GM19438 (cell line): ENCODE results near the gene PPP6R1.

Experiments
- ATAC-seq: cut with Tn5 transposase; IDR thresholded peaks from one replicate; pipeline ENCODE4 v1.9.1; 2021; ENCODE audit warnings: low read depth; ENCODE audit not compliant: unreplicated experiment

Gene PPP6R1

GRCh38 chr19:55261671-55262126 is 2.9 kb upstream of the PPP6R1 start:
- no peak for ATAC-seq

GRCh38 chr19:55259540-55260210 is 858 bp upstream of the PPP6R1 start:
- ATAC-seq: no peak

- ATAC-seq: no peak
Observed at GRCh38 chr19:55258476-55258827, 365 bp downstream of the PPP6R1 start.

- no peak for ATAC-seq
Observed at GRCh38 chr19:55257461-55258420, 1.1 kb downstream of the PPP6R1 start.

- ATAC-seq: no peak
Observed at GRCh38 chr19:55256562-55257460, 2.0 kb downstream of the PPP6R1 start.

GRCh38 chr19:55255618-55256423 is 3.0 kb downstream of the PPP6R1 start:
- no peak for ATAC-seq

- ATAC-seq: no peak
Observed at GRCh38 chr19:55254625-55254977, 4.2 kb downstream of the PPP6R1 start.

GRCh38 chr19:55253842-55254624 is 4.8 kb downstream of the PPP6R1 start:
- no peak for ATAC-seq

GRCh38 chr19:55252760-55253663 is 5.8 kb downstream of the PPP6R1 start:
- ATAC-seq: no peak

GRCh38 chr19:55251341-55252081 is 7.3 kb downstream of the PPP6R1 start:
- ATAC-seq: no peak

- ATAC-seq: no peak
Observed at GRCh38 chr19:55250262-55251036, 8.4 kb downstream of the PPP6R1 start.

GRCh38 chr19:55249841-55250240 is 9.0 kb downstream of the PPP6R1 start:
- ATAC-seq: no peak

GRCh38 chr19:55248704-55249103 is 10.1 kb downstream of the PPP6R1 start:
- no peak for ATAC-seq

GRCh38 chr19:55248166-55248675 is 10.6 kb downstream of the PPP6R1 start:
- ATAC-seq: no peak

GRCh38 chr19:55247621-55248099 is 11.2 kb downstream of the PPP6R1 start:
- ATAC-seq: no peak
